NCI-H2227 (cell line): Measurements from ENCODE around the gene ATP2B3.
"Not testable (repeated sequence)": the region's sequence is repeated elsewhere in the genome, so short reads cannot be mapped to it uniquely, and the experiment has no call there.

Source experiments
- DNase-seq: peaks from one replicate; lab custom pipeline; 2025; ENCODE audit not compliant: unreplicated experiment; lab: John Stamatoyannopoulos, UW

The ATP2B3 gene

DNA sequence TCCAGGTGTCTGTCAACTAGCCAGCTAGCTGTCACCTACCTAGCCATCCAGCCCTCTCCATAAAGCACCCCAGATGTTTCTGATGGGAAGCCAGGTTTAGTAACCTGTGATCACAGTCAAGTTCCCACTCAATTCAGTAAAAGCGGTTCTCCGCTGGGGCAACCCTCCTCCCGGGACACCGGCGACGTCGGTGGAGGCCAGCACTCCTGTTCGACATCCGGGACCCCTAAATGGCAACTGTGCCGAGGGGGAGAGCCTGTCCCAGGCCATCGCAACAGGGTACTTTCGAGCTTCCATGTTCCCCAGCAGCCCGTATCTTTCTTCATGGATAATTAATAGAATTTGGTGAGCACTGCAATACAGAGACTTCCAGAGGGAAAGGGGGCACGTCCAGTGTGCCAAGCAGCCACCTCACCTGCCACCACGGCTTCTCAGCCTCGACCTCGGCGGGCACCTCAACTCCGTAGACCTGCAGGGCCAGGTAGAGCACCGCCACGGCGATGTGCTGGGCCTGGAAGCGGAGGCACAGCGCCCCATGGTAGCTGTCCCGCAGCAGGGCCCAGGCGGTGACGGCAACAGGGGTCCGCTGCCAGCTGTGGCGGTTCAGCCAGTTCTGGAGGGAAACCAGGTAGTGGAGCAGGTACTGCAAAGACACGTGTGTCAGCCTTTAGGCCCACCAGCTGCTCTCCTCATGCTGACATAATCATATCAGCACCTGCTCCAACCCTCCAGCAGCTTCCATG is 74.8 kb downstream of the ATP2B3 start:
- DNase-seq, result no peak

DNA sequence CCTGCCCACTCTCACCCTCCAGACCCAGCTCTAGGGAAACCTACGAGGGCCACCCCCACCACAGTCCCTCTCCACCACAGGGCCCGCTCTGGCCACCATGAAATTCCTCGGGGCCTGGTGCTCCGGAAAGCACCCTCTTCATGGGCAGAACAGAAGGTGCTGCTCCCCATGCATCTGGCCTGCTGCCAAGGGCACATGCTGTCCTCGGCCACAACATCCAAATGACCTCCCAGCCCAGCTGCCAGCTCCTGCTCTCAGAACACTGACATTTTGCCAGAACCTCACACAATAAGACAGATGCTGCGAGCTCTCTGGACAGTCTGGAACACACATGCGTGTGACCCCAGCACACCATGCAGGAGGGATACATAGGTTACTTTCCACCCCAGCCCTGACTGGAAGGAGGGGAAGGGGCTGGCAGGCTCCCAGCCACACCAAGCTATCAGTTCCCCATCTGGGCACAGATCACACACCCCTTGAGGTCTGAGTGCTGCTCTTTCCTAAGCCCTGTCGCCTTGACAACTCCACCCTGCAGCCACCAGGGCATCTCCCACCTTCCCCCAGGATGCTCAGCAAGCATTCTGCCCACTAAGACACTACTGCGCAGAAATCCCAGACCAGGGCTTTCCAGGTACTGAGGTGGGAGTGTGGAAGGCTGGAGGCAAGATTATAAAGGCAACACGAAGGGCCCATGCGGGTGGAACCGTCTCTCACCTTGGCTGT is 75.7 kb downstream of the ATP2B3 start:
- DNase-seq, result no peak

DNA sequence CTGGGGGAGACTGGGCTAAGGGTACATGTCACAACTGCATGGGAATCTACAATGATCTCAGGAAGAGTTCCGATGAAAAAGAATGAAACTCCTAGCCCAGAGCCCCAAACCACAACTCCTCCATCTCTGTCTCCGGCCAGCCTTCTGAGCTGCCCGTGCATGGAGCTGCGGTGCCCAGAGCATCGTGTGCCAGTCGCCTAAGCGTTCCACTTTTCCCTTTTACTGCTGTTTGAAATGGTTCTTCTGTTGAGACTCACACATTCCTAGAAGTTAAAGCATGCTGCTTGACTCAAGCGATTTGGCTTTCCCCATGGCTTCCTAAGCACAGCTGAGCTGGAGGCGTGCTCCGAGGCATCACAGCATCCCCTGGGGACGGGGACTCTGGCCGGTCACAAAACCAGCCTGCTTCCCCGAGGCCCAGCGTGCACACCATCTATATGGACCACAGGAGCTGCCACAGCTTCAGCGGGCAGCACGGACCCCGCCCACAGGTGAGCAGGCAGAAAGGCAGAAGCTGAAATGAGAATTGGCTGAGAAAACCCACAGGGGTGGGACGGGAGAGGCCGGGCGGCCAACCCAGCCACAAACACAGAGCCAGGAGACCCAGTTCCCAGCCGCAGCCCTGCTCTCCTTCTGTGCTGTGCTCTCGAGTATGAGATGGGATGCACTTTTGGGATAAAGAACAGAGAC is 76.5 kb downstream of the ATP2B3 start:
- no peak for DNase-seq

DNA sequence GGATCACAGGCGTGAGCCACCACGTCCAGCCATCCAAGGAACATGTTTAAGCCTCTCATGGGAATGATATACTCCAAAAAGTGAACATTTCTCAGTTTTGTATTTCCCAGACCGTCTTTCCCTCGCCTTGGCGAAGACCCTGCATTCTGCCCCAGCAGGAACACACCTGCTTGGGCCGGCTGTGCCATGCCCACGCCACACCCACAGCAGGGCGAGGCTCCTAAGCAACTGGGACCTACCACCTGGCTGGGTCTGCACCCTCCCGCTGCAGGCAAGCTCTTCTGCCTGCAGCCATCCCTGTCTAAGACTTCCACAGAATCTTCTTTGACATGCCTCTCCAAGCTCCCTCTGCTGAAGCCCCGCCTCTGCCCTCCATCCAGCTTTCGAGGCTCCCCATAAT is 77.9 kb downstream of the ATP2B3 start:
- DNase-seq, result no peak

DNA sequence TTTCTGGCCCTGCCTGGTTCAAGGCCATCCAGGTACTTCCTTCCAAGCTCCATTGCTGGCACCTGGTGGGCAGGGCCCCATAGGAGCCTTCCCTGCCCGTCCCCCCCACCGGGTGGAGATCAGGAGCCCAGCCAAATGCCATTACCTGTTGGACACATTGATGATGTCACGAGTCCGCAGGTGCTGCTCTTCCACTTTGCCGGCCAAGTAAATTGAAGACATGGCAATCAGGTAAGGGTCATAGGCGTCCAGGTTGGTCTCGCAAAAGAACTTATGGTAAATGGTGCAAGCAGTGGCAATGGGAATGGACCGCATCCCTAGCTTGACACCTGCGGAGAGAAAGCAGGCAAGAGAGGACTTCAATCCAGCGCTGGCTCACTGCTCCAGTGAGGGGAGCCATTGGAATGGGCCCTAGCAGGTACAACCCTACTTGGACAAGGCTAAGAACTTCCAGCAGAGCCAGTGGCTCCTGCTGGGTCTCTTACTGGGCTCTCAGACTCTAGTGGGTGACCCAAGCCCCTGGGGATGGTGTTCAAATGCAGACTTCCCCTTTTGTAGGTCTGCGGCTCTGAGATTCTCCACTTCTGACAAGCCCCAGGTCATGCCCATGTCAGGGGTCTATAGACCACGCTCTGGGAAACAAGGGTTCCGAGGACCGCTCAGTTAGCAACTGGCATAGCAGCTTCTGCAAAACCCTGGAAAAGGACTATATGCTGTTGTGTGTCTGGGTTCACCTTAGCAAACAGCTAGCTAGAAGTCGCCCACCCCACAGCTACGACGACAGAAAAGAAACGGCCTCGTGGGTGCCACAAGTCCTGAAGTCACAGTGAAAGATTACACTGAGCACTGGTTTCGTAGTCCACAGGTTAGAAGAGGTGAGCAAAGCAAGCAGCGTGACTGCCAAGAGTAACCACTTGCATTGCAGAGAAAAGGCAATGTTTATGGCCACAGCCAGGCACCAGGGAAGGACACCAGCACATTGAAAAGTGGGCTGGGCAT is 78.7 kb downstream of the ATP2B3 start:
- no peak for DNase-seq

DNA sequence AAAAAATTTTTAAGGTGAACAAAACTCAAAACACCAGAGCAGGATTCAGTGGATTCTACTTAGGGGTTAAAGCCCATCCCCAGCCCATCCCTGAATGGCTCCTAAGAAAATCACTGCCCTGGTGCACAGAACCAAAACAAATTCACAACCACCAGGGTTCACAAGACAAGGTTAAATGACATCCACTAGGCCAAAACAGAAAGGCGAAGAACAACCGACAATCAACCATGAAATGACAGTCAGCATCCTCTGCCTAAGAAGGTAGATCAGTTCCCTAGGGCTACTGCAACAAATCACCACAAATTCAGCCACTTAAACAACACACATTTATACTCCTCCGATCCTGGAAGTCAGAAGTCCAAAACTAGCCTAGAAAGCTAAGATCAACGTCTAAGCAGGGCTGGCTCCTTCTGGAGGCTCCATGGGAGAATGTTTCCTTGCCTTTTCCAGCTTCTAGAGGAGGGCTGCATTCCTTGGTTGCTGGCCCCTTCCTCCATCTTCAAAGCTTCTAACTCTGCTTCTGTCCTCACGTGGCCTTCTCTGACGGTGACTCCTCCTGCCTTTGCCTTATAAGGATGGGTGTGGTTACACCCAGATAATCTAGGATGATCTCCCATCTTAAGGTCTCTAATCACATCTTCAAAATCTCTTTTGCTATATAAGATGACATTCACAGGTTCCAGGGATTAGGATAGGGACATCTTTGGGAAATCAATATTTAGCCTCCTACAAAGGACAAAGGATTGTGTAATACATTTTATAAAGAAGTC is 79.7 kb downstream of the ATP2B3 start:
- DNase-seq, result no peak

DNA sequence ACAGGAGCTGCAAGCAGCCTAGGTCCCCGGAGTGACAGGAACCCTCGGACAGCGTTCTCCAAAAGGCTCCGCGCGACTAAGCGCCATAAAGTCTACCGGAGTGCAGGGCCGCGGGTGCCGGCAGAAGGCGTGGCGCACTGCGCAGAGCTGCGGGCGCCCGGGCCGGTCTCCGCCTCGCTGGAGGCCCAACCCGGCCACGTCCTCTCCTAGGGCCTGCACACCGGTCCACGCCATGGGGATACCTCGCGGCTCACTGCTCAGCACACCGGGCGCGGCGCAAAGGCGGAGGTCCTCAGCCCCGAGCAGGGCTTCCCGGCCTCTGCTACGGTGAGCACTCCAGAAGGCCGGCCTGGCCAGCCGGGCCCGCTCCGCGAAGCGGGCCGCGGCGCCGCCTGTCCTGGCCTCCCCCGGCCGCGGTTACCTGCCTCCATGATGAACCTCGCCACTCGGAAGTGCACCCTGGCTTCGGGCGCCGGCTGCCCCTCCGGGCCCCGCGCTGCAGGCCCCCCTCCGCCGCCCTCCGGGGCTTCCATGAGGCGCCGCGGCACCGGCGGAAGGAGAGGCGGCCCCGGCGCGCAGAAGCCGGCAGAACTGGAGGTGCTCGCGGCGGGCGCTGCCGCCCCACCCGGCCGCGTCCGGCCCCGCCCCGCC is 81.2 kb downstream of the ATP2B3 start, which contains the start of gene CCNQ:
TSS of gene CCNQ (minus strand) at position 599 of the 651 bp plus-strand sequence. CDS start at position 533, 66 bp downstream.
- DNase-seq, result peak; percentile 43

DNA sequence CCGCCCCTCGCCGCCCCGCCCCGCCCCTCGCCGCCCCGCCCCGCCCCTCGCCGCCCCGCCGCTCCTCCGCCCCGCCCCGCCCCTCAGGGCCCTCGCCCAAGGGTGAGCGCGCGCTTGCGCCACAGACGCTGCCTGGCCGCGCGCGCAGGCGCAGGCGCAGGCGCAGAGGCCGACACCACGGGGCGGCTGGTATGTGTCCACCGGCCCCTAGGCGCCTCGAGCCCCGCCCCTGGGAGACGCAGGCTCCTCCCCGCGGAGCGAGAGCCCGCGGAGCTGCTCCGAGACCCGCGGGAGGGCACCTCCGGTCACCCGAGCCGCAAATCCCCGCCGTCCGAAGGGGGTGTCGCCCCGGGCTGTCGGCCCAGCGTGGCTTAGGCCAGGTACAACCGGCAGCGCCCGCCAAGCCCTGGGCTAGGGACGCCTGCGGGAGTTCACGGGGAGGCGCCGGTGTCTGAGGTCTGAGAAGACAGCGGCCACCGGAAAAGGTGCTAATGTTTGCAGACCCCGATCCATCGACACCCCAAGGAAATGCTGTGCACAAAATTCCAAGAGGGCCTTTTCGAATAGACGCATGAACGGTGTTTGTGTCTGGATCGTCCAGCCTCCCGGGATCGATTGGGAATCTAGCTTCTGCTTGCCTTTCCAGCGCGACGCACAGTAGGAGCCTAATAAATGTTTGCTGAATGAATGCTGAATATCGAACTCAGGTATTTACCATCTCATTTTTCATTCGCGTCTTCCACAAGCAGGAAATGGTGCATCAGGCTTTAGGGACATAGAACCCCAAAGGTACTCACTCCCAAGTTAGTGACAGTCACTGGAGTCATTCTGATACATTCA is 82.0 kb downstream of the ATP2B3 start:
- DNase-seq, result peak; percentile 94

DNA sequence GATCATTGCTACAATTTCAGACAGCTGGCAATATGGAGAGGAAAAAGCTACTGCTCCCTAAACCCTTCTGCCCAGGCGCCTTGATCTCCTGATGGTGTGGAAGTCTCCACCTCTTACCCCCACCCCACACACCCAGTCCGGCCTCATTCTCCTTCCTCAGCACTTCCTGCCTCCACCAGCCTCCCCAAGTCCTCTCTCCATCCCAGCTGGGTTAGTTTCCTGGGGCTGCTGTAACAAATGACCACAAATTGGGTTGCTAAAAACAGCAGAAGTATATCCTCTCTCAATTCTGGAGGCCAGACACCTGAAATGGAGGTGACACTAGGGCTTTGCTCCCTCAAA is 82.6 kb downstream of the ATP2B3 start:
- no peak for DNase-seq

DNA sequence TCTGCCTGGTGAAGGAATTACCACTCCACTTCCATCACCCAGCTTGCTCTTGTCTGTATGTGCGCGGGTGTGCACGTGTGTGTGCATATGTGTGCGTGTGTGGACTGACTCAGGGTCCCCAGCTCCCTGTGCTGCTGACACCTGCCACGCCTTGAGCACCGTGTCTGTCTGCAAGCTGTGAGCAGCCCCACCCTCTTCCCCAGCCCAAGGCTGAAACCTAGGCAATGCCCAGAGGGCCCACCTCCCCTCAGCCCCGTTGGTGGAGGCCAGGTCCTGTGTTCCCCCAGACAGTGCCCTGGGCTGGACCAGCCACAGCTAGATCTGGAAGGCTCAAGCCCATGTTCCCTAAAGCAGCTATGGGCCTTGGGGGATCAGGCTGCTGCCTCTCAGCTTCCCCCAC is 83.5 kb downstream of the ATP2B3 start:
- DNase-seq, result no peak

DNA sequence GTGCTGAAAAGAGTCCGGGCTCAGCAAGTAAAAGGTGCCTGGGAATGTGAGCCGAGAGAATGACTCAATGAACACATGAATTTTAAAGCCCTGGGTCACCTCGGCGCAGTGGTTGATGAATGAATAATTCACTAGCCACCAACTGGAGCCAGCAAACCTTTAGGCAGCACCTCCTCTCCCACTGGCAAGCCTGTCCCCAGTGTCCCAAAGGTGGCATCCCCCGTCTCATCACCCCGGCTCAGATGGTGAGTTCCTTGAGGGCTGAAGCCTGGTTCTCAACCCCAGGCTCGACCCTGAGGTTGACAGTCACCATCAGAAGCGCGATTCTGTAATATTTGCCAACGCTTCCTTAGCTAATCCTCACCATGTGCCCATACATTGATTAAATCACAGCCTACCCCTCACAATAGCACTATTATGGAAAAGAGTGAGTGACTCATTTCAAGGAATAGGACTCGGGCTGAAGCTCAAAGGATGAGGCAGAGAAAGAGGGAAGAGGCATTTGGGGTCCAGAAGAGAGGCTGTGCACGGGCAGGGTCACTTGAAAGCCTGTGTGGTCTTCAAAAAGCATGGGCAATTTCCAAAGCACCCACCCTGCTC is 84.2 kb downstream of the ATP2B3 start:
- DNase-seq, result no peak

DNA sequence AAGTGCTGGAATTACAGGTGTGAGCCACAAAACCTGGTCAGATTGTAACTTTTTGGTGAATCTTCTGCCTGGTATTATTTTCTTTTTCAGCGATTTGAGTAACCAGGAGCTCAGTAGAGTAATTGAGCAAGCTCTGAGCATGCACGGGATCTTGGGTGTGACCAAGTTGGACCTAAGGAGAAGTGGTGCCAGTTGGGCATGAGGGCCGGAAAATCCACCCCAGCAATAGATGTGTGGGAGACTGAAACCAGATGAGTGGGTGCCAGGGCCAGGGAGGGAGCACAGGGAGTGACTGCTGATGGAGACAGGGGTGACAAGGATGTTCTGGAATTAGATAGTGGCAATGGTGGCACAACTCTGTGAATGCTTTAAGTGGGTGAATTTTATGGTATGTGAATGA is 85.2 kb downstream of the ATP2B3 start:
- DNase-seq, result no peak

DNA sequence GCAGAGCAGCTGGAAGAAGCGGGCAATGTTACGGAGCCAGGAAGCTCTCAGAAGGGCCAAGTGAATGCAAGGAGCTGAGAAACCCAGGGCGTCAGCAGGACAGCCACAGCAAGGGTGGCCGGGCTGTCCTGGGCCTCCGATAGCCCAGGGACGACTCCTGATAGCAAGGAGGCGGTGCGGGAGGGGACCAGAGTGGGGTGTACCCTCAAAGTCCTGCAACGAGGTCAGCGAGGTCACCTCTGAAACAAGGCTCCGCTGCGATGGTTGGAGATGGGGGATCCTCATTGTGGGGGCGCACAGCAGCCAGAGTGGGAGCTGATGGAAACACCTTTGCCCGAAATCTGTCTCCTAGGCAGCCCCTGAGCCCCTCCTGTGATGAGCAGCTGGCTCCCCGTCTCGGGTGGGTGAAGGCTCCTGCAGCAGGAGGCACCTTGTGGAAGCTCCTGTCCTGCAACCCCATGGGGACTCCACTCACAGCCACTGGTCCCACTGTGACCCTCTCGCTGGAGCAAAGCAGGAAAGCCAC is 85.8 kb downstream of the ATP2B3 start:
- no peak for DNase-seq

DNA sequence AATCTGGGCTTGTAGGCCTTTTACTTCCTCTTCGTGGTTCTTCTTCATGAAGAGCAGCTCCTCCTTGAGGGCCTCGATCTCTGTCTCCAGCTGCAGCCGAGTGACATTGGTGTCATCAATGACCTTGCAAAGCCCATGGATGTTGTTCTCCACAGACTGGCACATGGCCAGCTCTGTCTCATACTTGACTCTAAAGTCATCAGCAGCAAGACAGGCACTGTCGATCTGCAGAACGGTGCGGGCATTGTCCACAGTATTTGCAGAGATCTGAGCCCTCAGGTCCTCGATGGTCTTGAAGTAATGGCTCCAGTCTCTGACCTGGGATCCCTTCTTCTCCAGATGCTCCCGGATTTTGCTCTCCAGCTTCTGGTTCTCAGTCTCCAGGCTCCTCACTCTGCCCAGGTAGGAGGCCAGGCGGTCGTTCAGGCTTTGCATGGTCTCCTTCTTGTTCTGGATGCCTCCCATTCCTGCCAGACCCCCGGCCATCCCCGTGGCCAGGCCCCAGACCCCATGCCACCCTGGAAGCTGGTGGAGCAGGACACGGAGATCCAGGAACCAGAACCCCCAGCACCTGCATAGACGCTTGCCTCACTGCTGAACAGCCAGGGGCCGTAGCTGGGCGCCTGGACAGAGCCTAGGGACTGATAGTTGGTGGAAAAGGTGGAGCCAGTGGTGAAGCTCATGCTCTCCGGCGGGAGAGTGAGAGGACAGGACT is 87.4 kb downstream of the ATP2B3 start:
- DNase-seq, result not testable (repeated sequence)

DNA sequence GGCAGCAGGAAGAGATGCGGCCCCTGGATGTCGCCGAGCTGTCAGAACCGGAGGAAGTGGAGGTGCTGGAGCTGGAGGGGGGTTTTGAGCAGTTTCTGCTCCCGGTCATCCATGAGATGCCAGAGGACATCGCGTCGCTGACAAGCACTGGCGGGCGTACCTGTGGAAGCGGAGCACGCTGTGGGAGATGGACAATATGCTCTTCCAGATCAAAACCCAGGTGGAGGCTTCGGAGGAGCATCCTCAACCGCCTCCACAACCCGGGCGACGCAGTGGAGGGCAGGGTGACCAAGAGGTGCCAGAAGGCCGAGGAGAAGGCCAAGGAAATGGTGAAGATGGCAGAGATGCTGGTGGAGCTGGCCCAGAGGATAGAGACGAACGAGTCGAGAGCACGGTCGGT is 89.1 kb downstream of the ATP2B3 start:
- no peak for DNase-seq

DNA sequence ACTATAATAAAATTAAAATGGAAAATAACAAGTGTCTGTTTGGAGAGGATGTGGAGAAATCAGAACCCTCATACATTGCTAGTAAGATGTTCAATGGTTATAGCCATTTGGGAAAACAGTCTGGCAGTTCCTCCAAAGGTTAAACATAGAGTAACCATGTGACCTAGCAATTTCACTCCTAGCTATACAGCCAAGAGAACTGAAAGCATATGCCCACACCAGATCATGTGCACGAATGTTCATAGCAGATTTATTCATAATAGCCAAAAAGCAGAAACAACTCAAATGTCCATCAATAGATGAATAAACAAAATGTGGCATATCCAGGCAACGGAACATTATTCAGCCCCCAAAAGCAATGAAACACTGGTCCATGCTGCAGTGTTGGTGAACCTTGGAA is 90.9 kb downstream of the ATP2B3 start:
- DNase-seq, result no peak

DNA sequence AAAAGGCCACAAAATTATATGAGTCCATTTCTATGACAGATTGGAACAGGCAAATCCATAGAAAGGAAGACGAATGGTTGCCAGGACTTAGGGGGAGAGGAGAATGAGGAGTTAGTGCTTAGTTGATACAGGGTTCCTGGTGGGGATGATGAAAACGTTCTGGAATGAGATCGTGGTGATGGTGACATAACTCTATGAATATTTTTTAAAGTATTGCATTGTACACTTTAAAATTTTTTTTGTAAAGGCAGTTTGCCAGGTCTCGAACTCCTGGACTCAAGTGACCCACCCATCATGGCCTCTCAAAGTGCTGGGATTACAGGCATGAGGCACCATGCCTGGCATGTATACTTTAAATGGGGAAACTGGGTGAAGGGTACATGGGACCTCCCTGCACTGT is 91.4 kb downstream of the ATP2B3 start:
- no peak for DNase-seq
